A549 (cell line): ENCODE results near the gene CNTN1. TPM values are rescaled to one million over a fixed set of nuclear protein-coding genes. Genes with fewer than 3 reads are reported as not detected.

ENCODE experiments used
- ATAC-seq, 2 experiments: fragments of 200-7000 bp in 1 of 2; fragments of >200 bp in 1 of 2; cut with Nextera tagmentation in 1 of 2; cut with Tn5 transposase in 1 of 2; 3 replicates each; pipeline versions ENCODE4 v1.8.0 to v1.9.1; 2018 to 2020; ENCODE audit warnings: mild to moderate bottlenecking in 1 of 2, moderate library complexity in 1 of 2
- CTCF ChIA-PET: fragments of 300-600 bp; sonication (Branson Sonifier 250); formaldehyde crosslinking; extraction: SDS; loops from one replicate; lab custom pipeline; 2021; ENCODE audit warnings: antibody characterized with exemption, inconsistent platforms; lab: Yijun Ruan, JAX
- POLR2A ChIA-PET: fragments of 350-600 bp; formaldehyde crosslinking; extraction: SDS; loops from one replicate; lab custom pipeline; 2021; ENCODE audit warnings: antibody characterized with exemption, inconsistent platforms; lab: Yijun Ruan, JAX
- DNase-seq, 2 experiments: peaks; one replicate each; pipeline versions ENCODE4 v3.0.0 to v3.0.0-alpha.2; 2011 to 2016; ENCODE audit warnings: low read depth in 1 of 2, low spot score in 1 of 2
- FAIRE-seq: peaks from 2 replicates; lab custom pipeline; 2011; peaks lifted over from hg19 to GRCh38; lab: Jason Lieb, UNC
- H3K27ac ChIP-seq, 2 experiments: fragments of >200 bp; sonication (Bioruptor Twin); formaldehyde crosslinking; 3 replicates each; pipeline ENCODE4 v1.5.1; 2016 to 2017
- H3K4me1 ChIP-seq: fragments of >200 bp; sonication (Bioruptor Twin); formaldehyde crosslinking; 3 replicates; pipeline ENCODE4 v1.6.1; 2016
- H3K4me2 ChIP-seq: fragments of >200 bp; sonication (Bioruptor Twin); formaldehyde crosslinking; 3 replicates; pipeline ENCODE4 v1.6.1; 2016
- H3K4me3 ChIP-seq: fragments of >200 bp; sonication (Bioruptor Twin); formaldehyde crosslinking; 3 replicates; pipeline ENCODE4 v1.5.1; 2016
- H3K9me3 ChIP-seq: fragments of >200 bp; sonication (Bioruptor Twin); formaldehyde crosslinking; 3 replicates; pipeline ENCODE4 v1.6.1; 2016
- CEBPB ChIP-seq, 2 experiments: fragments of >200 bp in 1 of 2; sonication (Bioruptor Twin) in 1 of 2; formaldehyde crosslinking in 1 of 2; IDR thresholded peaks; 2 replicates each; pipeline ENCODE4 v1.6.1; 2012 to 2016
- CTCF ChIP-seq: fragments of >200 bp; sonication (Bioruptor Twin); formaldehyde crosslinking; IDR thresholded peaks from 3 replicates; pipeline ENCODE4 v1.5.1; 2016
- GATA3 ChIP-seq: IDR thresholded peaks from 2 replicates; pipeline ENCODE4 v1.6.1; 2012; ENCODE audit warnings: borderline replicate concordance
- HDAC2 ChIP-seq: fragments of 200-600 bp; sonication (generic); IDR thresholded peaks from 2 replicates; pipeline ENCODE4 v1.6.1; 2016
- JUN ChIP-seq, 2 experiments: fragments of >200 bp; sonication (Bioruptor Twin); formaldehyde crosslinking; IDR thresholded peaks; 2 replicates in 1 of 2; 3 replicates in 1 of 2; pipeline ENCODE4 v1.6.1; 2016 to 2017
- JUNB ChIP-seq: fragments of >200 bp; sonication (Bioruptor Twin); formaldehyde crosslinking; IDR thresholded peaks from 2 replicates; pipeline ENCODE4 v1.6.1; 2016
- MYC ChIP-seq: IDR thresholded peaks from 2 replicates; pipeline ENCODE4 v1.6.1; 2012; ENCODE audit warnings: mild to moderate bottlenecking, inconsistent platforms, low read length, improper control_type of control experiment, borderline replicate concordance
- RAD21 ChIP-seq, 2 experiments: fragments of >200 bp in 1 of 2; sonication (Bioruptor Twin) in 1 of 2; formaldehyde crosslinking in 1 of 2; IDR thresholded peaks in 1 of 2; conservative IDR thresholded peaks in 1 of 2; 2 replicates in 1 of 2; 3 replicates in 1 of 2; pipeline ENCODE4 v1.6.1; 2012 to 2018; ENCODE audit warnings: inconsistent platforms in 1 of 2
- REST ChIP-seq: fragments of 200-600 bp; sonication (generic); IDR thresholded peaks from 2 replicates; pipeline ENCODE4 v1.6.1; 2016; ENCODE audit warnings: antibody characterized with exemption, mild to moderate bottlenecking, moderate library complexity
- RNF2 ChIP-seq: fragments of 200-600 bp; sonication (generic); IDR thresholded peaks from 2 replicates; pipeline ENCODE4 v1.6.1; 2016; ENCODE audit warnings: low read depth, mild to moderate bottlenecking, antibody characterized with exemption, moderate library complexity, borderline replicate concordance
- SMC3 ChIP-seq: fragments of >200 bp; sonication (Bioruptor Twin); formaldehyde crosslinking; IDR thresholded peaks from 3 replicates; pipeline ENCODE4 v1.6.1; 2018; ENCODE audit warnings: inconsistent platforms
- SREBF2 ChIP-seq: fragments of 450-650 bp; IDR thresholded peaks from 2 replicates; pipeline ENCODE4 v1.6.1; 2014; ENCODE audit warnings: mild to moderate bottlenecking, moderate library complexity
- ZFP36 ChIP-seq: fragments of 450-650 bp; IDR thresholded peaks from 2 replicates; pipeline ENCODE4 v1.6.1; 2014; ENCODE audit warnings: borderline replicate concordance; ENCODE audit not compliant: partially characterized antibody
- WGBS: methylation state at CpG from one replicate; pipeline ENCODE4 v1.1.6; 2017; ENCODE audit errors: missing lambda C conversion rate; 5-methylcytosine and 5-hydroxymethylcytosine counted together
- polyA plus RNA-seq, 4 experiments: library from polyadenylated mRNA; depleted of rRNA in 3 of 4; stranded (reverse); fragments of >200 nt; fragmentation: RNase III in 1 of 4; extraction: RNeasy Plus Mini Kit Qiagen cat#74134 plus additional on column Dnase treatment in 1 of 4; gene quantifications; 2 replicates in 3 of 4; 3 replicates in 1 of 4; pipeline ENCODE4 v1.2.3, GENCODE V29; 2011 to 2017
- TF ChIP-seq, protein P1 (sequence below): fragments of >200 bp; sonication (Bioruptor Twin); formaldehyde crosslinking; IDR thresholded peaks from 2 replicates; pipeline ENCODE4 v1.6.1; 2016
- TF ChIP-seq, protein P2 (sequence below): fragments of 250-450 bp; sonication (Bioruptor Pico); IDR thresholded peaks from 2 replicates; pipeline ENCODE4 v1.5.0; 2020; ENCODE audit warnings: low read depth, mild to moderate bottlenecking, moderate library complexity
- TF ChIP-seq, protein P3 (sequence below): fragments of >200 bp; sonication (Bioruptor Twin); formaldehyde crosslinking; IDR thresholded peaks from 3 replicates; pipeline ENCODE4 v1.6.1; 2016

The CNTN1 gene
- polyA plus RNA-seq, 2 of the 4 experiments (the other 2 are of a cell fraction) = 69.7 to 175 TPM

DNA sequence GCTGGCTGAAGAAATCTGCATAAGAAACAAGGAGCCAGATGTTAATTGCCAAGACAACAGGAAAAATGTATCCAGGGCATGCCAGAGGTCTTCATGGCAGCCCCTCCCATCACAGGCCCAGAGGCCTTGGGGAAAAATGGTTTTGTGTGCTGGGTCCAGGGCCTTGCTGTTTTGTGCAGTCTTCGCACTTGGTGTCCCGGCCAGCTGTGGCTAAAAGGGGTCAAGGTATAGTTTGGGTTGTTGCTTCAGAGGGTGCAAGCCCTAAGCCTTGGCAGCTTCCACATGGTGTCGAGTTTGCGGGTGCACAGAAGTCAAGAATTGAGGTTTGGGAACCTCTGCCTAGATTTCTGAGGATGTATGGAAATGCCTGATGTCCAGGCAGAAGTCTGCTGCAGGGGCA is 29.9 kb upstream of the CNTN1 start:
- DNase-seq = no peak
- 86% methylated on average over 4 of the region's 4 CpGs for WGBS
- H3K4me3 ChIP-seq = no peak overlapping the region
- no peaks in the 10 kb centered on the region for H3K4me1 ChIP-seq
- TF ChIP-seq HDAC2 = no peak
- H3K4me2 ChIP-seq = no peak overlapping the region
- H3K27ac ChIP-seq = no peak overlapping the region
- POLR2A ChIA-PET = no interaction called here
- peaks cover 13% of the 10 kb centered on the region; the same call in 2 of the 3 replicates for H3K9me3 ChIP-seq
- CTCF ChIA-PET = no interaction called here
- FAIRE-seq = no peak
- ATAC-seq = no peak

- no peak for DNase-seq
- POLR2A ChIA-PET = no interaction called here
- CTCF ChIA-PET = no interaction called here
- Histone ChIP-seq H3K4me1 (peaks cover 14% of the 10 kb centered on the region), H3K27ac (no peak overlapping the region), H3K4me3 (no peak overlapping the region), H3K4me2 (no peak overlapping the region), H3K9me3 (peaks cover 13% of the 10 kb centered on the region; the same call in 2 of the 3 replicates)
- ATAC-seq = no peak
- no peak for FAIRE-seq
- TF ChIP-seq REST = no peak
- TF ChIP-seq ZFP36 = no peak
- no peak for TF ChIP-seq SREBF2
- no peak for TF ChIP-seq JUN (IDR thresholded peaks at IDR 0.05)
- 42% methylated on average over 1 of the region's 1 CpG for WGBS
Observed at GRCh38 chr12:40663781-40664180, 28.5 kb upstream of the CNTN1 start.

DNA sequence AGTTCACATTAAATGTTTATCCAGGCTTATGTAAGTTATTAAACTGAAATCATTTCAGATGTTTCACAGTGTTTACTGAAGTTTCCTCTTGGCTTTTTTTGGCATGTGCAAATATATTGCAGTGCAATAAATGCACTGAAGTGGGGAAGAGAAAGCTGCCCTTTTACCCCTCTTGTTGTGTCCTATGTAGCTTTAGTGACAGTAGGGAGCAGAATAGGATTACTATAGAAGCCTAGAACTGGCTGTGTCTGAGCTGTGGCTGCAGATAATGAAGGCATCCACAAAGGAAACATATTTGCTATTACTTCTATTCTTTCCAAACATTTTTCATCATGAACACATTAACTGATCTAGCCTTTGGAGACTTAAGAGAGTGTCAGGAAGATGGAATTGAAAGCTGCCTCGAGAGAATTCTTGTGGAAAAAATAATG is 24.1 kb upstream of the CNTN1 start:
- POLR2A ChIA-PET = no interaction called here

More for the DNA sequence above, 24.1 kb upstream of the CNTN1 start:
- peak; percentile 14 to 70 for DNase-seq
- peaks cover 20% of the 10 kb centered on the region for H3K4me1 ChIP-seq
- no peak for FAIRE-seq
- peak overlapping the region; percentile 57 for H3K4me2 ChIP-seq
- H3K27ac ChIP-seq = peak overlapping the region; percentile 9 to 43; a peak in 5 of 6 replicates
- ATAC-seq = peak; percentile 90 to 97; a peak in 5 of 6 replicates
- WGBS = 7% methylated on average over 1 of the region's 1 CpG
- H3K9me3 ChIP-seq = peaks cover 2% of the 10 kb centered on the region; the same call in 1 of the 3 replicates
- CTCF ChIA-PET = interaction anchor here (1.0 to 1.5 kb wide), 4 partner anchors 11 to 260 kb away, joined by 3 to 8 read pairs (median 4); no protein-coding TSS in a partner anchor
- H3K4me3 ChIP-seq = no peak overlapping the region
- TF ChIP-seq RNF2 (no peak), RAD21 (conservative IDR thresholded peaks at IDR 0.05 in 1 of 2, IDR thresholded peaks at IDR 0.05 in 1 of 2) (peak; percentile 64 to 80), JUNB (peak; percentile 6; the same call in 1 of the 2 replicates), GATA3 (peak; percentile 30; the same call in 1 of the 2 replicates), CTCF (peak; percentile 59), SMC3 (peak; percentile 69), CEBPB (IDR thresholded peaks at IDR 0.05) (peak; percentile 13 to 63; a peak in 2 of 4 replicates), MYC (no peak)
- TF ChIP-seq, protein P1, sequence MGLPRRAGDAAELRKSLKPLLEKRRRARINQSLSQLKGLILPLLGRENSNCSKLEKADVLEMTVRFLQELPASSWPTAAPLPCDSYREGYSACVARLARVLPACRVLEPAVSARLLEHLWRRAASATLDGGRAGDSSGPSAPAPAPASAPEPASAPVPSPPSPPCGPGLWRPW = no peak
- TF ChIP-seq, protein P2, sequence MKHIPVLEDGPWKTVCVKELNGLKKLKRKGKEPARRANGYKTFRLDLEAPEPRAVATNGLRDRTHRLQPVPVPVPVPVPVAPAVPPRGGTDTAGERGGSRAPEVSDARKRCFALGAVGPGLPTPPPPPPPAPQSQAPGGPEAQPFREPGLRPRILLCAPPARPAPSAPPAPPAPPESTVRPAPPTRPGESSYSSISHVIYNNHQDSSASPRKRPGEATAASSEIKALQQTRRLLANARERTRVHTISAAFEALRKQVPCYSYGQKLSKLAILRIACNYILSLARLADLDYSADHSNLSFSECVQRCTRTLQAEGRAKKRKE = no peak
- TF ChIP-seq, protein P3, sequence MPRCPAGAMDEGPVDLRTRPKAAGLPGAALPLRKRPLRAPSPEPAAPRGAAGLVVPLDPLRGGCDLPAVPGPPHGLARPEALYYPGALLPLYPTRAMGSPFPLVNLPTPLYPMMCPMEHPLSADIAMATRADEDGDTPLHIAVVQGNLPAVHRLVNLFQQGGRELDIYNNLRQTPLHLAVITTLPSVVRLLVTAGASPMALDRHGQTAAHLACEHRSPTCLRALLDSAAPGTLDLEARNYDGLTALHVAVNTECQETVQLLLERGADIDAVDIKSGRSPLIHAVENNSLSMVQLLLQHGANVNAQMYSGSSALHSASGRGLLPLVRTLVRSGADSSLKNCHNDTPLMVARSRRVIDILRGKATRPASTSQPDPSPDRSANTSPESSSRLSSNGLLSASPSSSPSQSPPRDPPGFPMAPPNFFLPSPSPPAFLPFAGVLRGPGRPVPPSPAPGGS = 0 out of 3 replicates have a peak, but pooled peaks have one; percentile 49
